ENCODE results near the gene TFPT. TPM values are rescaled to one million over a fixed set of nuclear protein-coding genes. Genes with fewer than 3 reads are reported as not detected.

The TFPT gene
- total and polyA plus RNA-seq, 2 of the 13 experiments (the other 11 are each of a cell fraction or from before 2014, with no cell fraction given) = 8.4 to 10.7 TPM

GRCh38 chr19:54077334-54077733 lies 38.1 kb downstream of the TFPT start:
- no peak for TF ChIP-seq GABPA (IDR thresholded peaks at IDR 0.05; ENCODE audit: low read depth, low read length)
- TF ChIP-seq GABPA (CRISPR knock-in tag; IDR thresholded peaks at IDR 0.05; ENCODE audit: low read depth) = no peak
- no peak for TF ChIP-seq RFX1 (IDR thresholded peaks at IDR 0.05)
- no peak for TF ChIP-seq ZNF777 (CRISPR knock-in tag; IDR thresholded peaks at IDR 0.05)
- no peak for TF ChIP-seq ZNF552 (CRISPR knock-in tag; IDR thresholded peaks at IDR 0.05; ENCODE audit: borderline replicate concordance)
- TF ChIP-seq TRIM22 (IDR thresholded peaks at IDR 0.05) = no peak
- no peak for TF ChIP-seq ZNF18 (CRISPR knock-in tag; IDR thresholded peaks at IDR 0.05; ENCODE audit: insufficient replicate concordance)
- TF ChIP-seq TEF (CRISPR knock-in tag; IDR thresholded peaks at IDR 0.05) = no peak
- no peak for TF ChIP-seq ZNF234 (CRISPR knock-in tag; conservative IDR thresholded peaks at IDR 0.05)
- no peak for TF ChIP-seq RNF2 (conservative IDR thresholded peaks at IDR 0.05; ENCODE audit: low read depth)
- ATAC-seq (no peak), DNase-seq (ENCODE audit: low spot score) (no peak), FAIRE-seq (no peak)
- ChIA-PET POLR2A (no interaction called here), CTCF (ENCODE audit: low intra/inter-chr PET ratio, low total read pairs) (no interaction called here)
- no peaks in the 10 kb centered on the region for H3K4me1 ChIP-seq (ENCODE audit: insufficient read depth, low read length)
- intact Hi-C loops (cut with micrococcal nuclease; ENCODE audit: unreplicated experiment) = no loop called here
- H3K9me3 ChIP-seq (ENCODE audit: low read length) = peaks cover 6% of the 10 kb centered on the region
- 13% methylated on average over 5 of the region's 5 CpGs for WGBS (ENCODE audit: low lambda C conversion rate)
- no peak overlapping the region for H3K27ac ChIP-seq (ENCODE audit: extremely low read length, insufficient read depth, low read length)
- H3K4me2 ChIP-seq (ENCODE audit: low read depth, low read length) = no peak overlapping the region
- H3K27me3 ChIP-seq (ENCODE audit: control insufficient read depth in 1 of 2, insufficient read depth in 2 of 2, low read length in 2 of 2) = peaks cover 0 to 2% of the 10 kb centered on the region in 2 experiments; a peak in 2 of 5 replicates
- no peak overlapping the region for H2AFZ ChIP-seq (ENCODE audit: low read length)
- no peak overlapping the region for H3K9ac ChIP-seq (ENCODE audit: insufficient read depth, low read depth, low read length)
- no peaks in the 10 kb centered on the region for H4K20me1 ChIP-seq (ENCODE audit: insufficient read depth, low read length)
- H3K36me3 ChIP-seq (replicated peaks in 1 of 2; ENCODE audit: control insufficient read depth in 1 of 2, insufficient read depth in 2 of 2, low read length in 2 of 2) = no peaks in the 10 kb centered on the region
- in situ Hi-C loops (cut with HindIII; ENCODE audit: extremely low pct_ligation_motif_present, low pct_unique_long_range_greater_than_20kb) = no loop called here
- no TSS peak for BruUV-seq (replicated peaks)
- no peaks in the 10 kb centered on the region for H3K79me2 ChIP-seq (ENCODE audit: insufficient read depth, low read length)
- H3K4me3 ChIP-seq (replicated peaks in 1 of 3; ENCODE audit: insufficient read depth in 1 of 3, low read depth in 2 of 3, low read length in 3 of 3) = no peak overlapping the region
